MM.1S (cell line): ENCODE measurements around the gene PLA2G3.

Experiments used
- DNase-seq: peaks from one replicate; pipeline ENCODE4 v3.0.0-alpha.2; 2015
- H2AFZ ChIP-seq: fragments of 300-600 bp; sonication (generic); 2 replicates; pipeline ENCODE4 v1.6.0; 2016; ENCODE audit warnings: antibody characterized with exemption, low read length
- H3F3A ChIP-seq: fragments of 300-600 bp; sonication (generic); 2 replicates; pipeline ENCODE4 v1.6.1; 2016; ENCODE audit warnings: mild to moderate bottlenecking, antibody characterized with exemption, low read length, moderate library complexity, mixed read lengths; ENCODE audit not compliant: insufficient read depth
- H3K27ac ChIP-seq: fragments of 300-600 bp; sonication (generic); 2 replicates; pipeline ENCODE4 v1.5.1; 2016; ENCODE audit warnings: mild to moderate bottlenecking, low read length
- H3K27me3 ChIP-seq: fragments of 300-600 bp; sonication (generic); replicated peaks from 2 replicates; pipeline ENCODE4 v1.6.0; 2016; ENCODE audit warnings: low read length; ENCODE audit not compliant: insufficient read depth
- H3K36me3 ChIP-seq: fragments of 300-600 bp; sonication (generic); replicated peaks from 2 replicates; pipeline ENCODE4 v1.6.1; 2016; ENCODE audit warnings: mild to moderate bottlenecking, low read length, mixed read lengths; ENCODE audit not compliant: insufficient read depth
- H3K4me1 ChIP-seq: fragments of 300-600 bp; sonication (generic); 2 replicates; pipeline ENCODE4 v1.6.1; 2016; ENCODE audit warnings: low read length, mixed read lengths
- H3K4me2 ChIP-seq: fragments of 300-600 bp; sonication (generic); 2 replicates; pipeline ENCODE4 v1.6.0; 2016; ENCODE audit warnings: low read depth, low read length
- H3K4me3 ChIP-seq: fragments of 300-600 bp; sonication (generic); 2 replicates; pipeline ENCODE4 v1.5.1; 2016; ENCODE audit warnings: low read length, mixed read lengths
- H3K79me2 ChIP-seq: fragments of 300-600 bp; sonication (generic); 2 replicates; pipeline ENCODE4 v1.6.1; 2016; ENCODE audit warnings: mixed run types, low read length, mixed read lengths
- H3K9ac ChIP-seq: fragments of 300-600 bp; sonication (generic); 2 replicates; pipeline ENCODE4 v1.6.1; 2016; ENCODE audit warnings: low read length, mixed read lengths
- H3K9me2 ChIP-seq: fragments of 300-600 bp; sonication (generic); replicated peaks from 2 replicates; pipeline ENCODE4 v1.6.1; 2016; ENCODE audit warnings: mild to moderate bottlenecking, low read length, mixed read lengths; ENCODE audit not compliant: insufficient read depth
- H3K9me3 ChIP-seq: fragments of 300-600 bp; sonication (generic); replicated peaks from 2 replicates; pipeline ENCODE4 v1.6.1; 2016; ENCODE audit warnings: mild to moderate bottlenecking, low read length, mixed read lengths; ENCODE audit not compliant: insufficient read depth
- H4K20me1 ChIP-seq: fragments of 300-600 bp; sonication (generic); 2 replicates; pipeline ENCODE4 v1.6.1; 2016; ENCODE audit warnings: mild to moderate bottlenecking, low read length, moderate library complexity, mixed read lengths; ENCODE audit not compliant: insufficient read depth
- CTCF ChIP-seq: fragments of 300-600 bp; sonication (generic); IDR thresholded peaks from 2 replicates; pipeline ENCODE4 v1.5.1; 2016; ENCODE audit warnings: antibody characterized with exemption, low read length, mixed read lengths
- EZH2 ChIP-seq: fragments of 300-600 bp; sonication (generic); optimal IDR thresholded peaks from 2 replicates; pipeline ENCODE3; 2017; ENCODE audit warnings: low read depth, mild to moderate bottlenecking, antibody characterized with exemption, low read length, mixed read lengths
- EZH2phosphoT487 ChIP-seq: fragments of 300-600 bp; sonication (generic); IDR thresholded peaks from 2 replicates; pipeline ENCODE4 v1.6.1; 2018; ENCODE audit warnings: antibody characterized with exemption, low read length

PLA2G3 gene

DNA sequence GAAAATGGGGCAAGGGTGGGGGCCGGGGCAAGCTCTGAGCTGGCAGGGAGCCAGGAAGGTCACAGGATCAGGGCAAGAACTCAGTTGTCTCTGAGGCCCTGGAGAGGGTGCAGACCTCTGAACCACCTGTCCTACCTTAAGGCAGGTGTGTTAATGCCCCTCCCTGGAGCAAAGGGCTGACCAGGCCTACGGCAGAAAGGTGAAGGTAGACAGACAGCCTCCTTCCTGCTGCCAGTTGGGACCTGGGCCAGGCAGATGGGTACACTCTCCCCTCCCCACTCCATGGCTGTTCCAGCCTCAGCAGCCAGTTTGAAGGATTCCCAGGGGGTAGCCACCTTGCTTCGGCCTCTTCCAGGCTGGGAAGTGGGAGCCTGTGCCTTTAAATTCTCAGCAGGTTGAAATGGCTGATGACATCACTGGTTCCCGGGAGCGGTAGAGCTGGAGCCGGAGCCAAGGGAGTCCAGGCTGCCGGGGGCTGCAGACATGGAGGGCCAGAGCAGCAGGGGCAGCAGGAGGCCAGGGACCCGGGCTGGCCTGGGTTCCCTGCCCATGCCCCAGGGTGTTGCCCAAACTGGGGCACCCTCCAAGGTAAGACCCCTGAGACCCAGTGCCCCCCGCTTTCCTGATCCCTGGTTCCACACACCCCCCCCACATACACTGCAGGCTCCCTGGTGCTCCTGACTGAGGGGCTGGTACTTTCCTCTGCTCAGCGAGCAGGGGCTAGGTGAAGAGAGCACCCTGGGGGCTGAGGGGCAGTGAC, 17.6 kb downstream of the PLA2G3 start, which contains the start of gene INPP5J:
TSS of gene INPP5J (plus strand) at position 435 of the 760 bp plus-strand sequence. CDS start at position 484, 49 bp downstream.
- no peak within 1 kb of the TSS for H2AFZ ChIP-seq
- no peak within 1 kb of the TSS for H3K27ac ChIP-seq
- no peaks in the 10 kb centered on the region for H3K79me2 ChIP-seq
- DNase-seq: no peak
- H4K20me1 ChIP-seq: no peaks in the 10 kb centered on the region
- no peaks in the 10 kb centered on the region for H3K9me3 ChIP-seq
- no peak within 1 kb of the TSS for H3K4me2 ChIP-seq
- no peaks in the 10 kb centered on the region for H3F3A ChIP-seq
- no peaks in the 10 kb centered on the region for H3K9me2 ChIP-seq
- no peak for TF ChIP-seq CTCF
- TF ChIP-seq EZH2phosphoT487: no peak
- TF ChIP-seq EZH2: no peak
- no peak within 1 kb of the TSS for H3K9ac ChIP-seq
- H3K27me3 ChIP-seq: peaks cover 16% of the 10 kb centered on the region
- no peak within 1 kb of the TSS for H3K4me3 ChIP-seq
- H3K36me3 ChIP-seq: no peaks in the 10 kb centered on the region
- H3K4me1 ChIP-seq: no peaks in the 10 kb centered on the region

GRCh38 chr22:31122196-31122531, 18.1 kb downstream of the PLA2G3 start:
- Histone ChIP-seq H2AFZ (no peak overlapping the region), H3K4me3 (no peak overlapping the region), H3K4me2 (no peak overlapping the region), H3K9me2 (no peaks in the 10 kb centered on the region), H3K9ac (no peak overlapping the region), H3K36me3 (no peaks in the 10 kb centered on the region), H3K79me2 (no peaks in the 10 kb centered on the region), H3K27me3 (peaks cover 16% of the 10 kb centered on the region), H4K20me1 (no peaks in the 10 kb centered on the region), H3F3A (no peaks in the 10 kb centered on the region), H3K9me3 (no peaks in the 10 kb centered on the region), H3K27ac (no peak overlapping the region), H3K4me1 (no peaks in the 10 kb centered on the region)
- TF ChIP-seq EZH2phosphoT487 (no peak), CTCF (no peak), EZH2 (no peak)
- DNase-seq: no peak

DNA sequence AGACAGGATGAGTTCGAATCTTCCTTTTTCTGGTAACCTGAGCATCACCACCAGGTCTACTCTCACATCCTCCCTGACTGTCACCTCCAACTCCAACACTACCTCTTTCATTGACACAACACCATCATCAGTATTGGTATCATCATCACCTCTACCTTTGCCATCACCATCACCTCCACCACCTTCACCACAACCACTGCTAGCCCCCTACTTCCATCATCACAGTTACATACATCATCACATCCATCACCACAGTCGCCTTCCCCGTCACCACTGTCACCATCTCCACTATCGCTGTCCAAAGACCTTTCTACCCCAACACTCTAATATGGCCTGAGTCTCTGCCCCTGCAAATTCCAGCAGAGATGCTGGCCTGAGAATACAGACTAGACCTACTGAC, 18.9 kb downstream of the PLA2G3 start:
- Histone ChIP-seq H3K79me2 (no peaks in the 10 kb centered on the region), H4K20me1 (no peaks in the 10 kb centered on the region), H3K9me2 (no peaks in the 10 kb centered on the region), H3K4me3 (no peak overlapping the region), H3K9ac (no peak overlapping the region), H3K4me1 (no peaks in the 10 kb centered on the region), H3K4me2 (no peak overlapping the region), H2AFZ (no peak overlapping the region), H3K9me3 (no peaks in the 10 kb centered on the region), H3K27ac (no peak overlapping the region), H3F3A (no peaks in the 10 kb centered on the region), H3K27me3 (peaks cover 16% of the 10 kb centered on the region), H3K36me3 (no peaks in the 10 kb centered on the region)
- TF ChIP-seq EZH2phosphoT487 (no peak), EZH2 (no peak), CTCF (no peak)
- DNase-seq: no peak
